Upper lobe of left lung (tissue), 4 donors: ENCODE data around the gene FN3KRP.

ENCODE experiments used
- CTCF ChIP-seq, 6 experiments: fragments of 450-650 bp in 4 of 6; fragments of 200-600 bp in 2 of 6; sonication (generic) in 2 of 6; IDR thresholded peaks; one replicate each; pipeline ENCODE4 v1.5.1; 2016 to 2019; ENCODE audit warnings: antibody characterized with exemption in 6 of 6
- EP300 ChIP-seq, 4 donors: sonication (generic); formaldehyde crosslinking; IDR thresholded peaks; one replicate each; pipeline ENCODE4 v1.5.1; 2017; ENCODE audit warnings: antibody characterized with exemption in 4 of 4, control low read depth in 2 of 4
- POLR2A ChIP-seq, 4 donors: fragments of 450-650 bp; IDR thresholded peaks; one replicate each; pipeline ENCODE4 v1.5.1; 2016 to 2017; ENCODE audit warnings: antibody characterized with exemption in 4 of 4, mild to moderate bottlenecking in 2 of 4
- POLR2AphosphoS5 ChIP-seq, 2 donors: sonication (generic); formaldehyde crosslinking; IDR thresholded peaks; one replicate each; pipeline ENCODE4 v1.5.1; 2017; ENCODE audit warnings: antibody characterized with exemption in 2 of 2

DNA sequence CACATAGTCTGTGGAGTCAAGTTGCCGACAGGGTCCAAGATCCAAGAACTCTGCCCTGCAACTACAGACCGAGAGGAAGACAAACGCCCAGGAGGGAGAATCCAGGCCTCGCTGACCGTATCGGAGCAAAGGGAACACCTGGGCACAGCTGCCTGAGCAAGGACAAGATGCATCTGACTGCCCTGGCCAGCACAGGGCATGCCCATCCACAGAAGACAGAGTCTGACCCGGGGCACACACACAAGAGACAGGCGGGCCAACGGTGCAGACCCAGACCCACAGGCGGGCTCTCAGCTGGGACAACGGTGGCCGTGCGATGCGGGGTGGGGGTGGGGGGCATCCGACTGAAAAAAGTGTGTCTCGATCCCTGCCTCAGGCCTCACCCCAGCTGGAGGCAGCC, 24.2 kb upstream of the FN3KRP start:
- no peak for TF ChIP-seq POLR2A (IDR thresholded peaks at IDR 0.05)
- no peak for TF ChIP-seq CTCF (IDR thresholded peaks at IDR 0.05)
- no peak for TF ChIP-seq EP300 (IDR thresholded peaks at IDR 0.05)
- TF ChIP-seq POLR2AphosphoS5 (IDR thresholded peaks at IDR 0.05) = no peak
